ENCODE results near the gene SIGLEC14.
A peak's percentile ranks its signal among the peaks of the same experiment; 100 is the strongest.

Gene SIGLEC14

GRCh38 chr19:51628153-51628939 is 18.3 kb downstream of the SIGLEC14 start:
- peak overlapping the region; percentile 50 for H3K4me3 ChIP-seq (ENCODE audit: low read depth, low read length)
- DNase-seq (ENCODE audit: low read depth): peak; percentile 75
- TF ChIP-seq MYC (IDR thresholded peaks at IDR 0.05; ENCODE audit: low read depth, low read length): no peak
- no peak for TF ChIP-seq POLR2A (IDR thresholded peaks at IDR 0.05; ENCODE audit: extremely low read depth, insufficient read length)
- TF ChIP-seq MAX (IDR thresholded peaks at IDR 0.05; ENCODE audit: low read depth, low read length): no peak; the same call in 1 of the 2 replicates
- peak; percentile 8 for TF ChIP-seq CTCF (IDR thresholded peaks at IDR 0.05; ENCODE audit: low read depth, low read length)

GRCh38 chr19:51627491-51628138 is 19.0 kb downstream of the SIGLEC14 start:
- peak; percentile 86 for DNase-seq (ENCODE audit: low read depth)
- peak overlapping the region; percentile 50 for H3K4me3 ChIP-seq (ENCODE audit: low read depth, low read length)
- TF ChIP-seq POLR2A (IDR thresholded peaks at IDR 0.05; ENCODE audit: extremely low read depth, insufficient read length) (no peak), MYC (IDR thresholded peaks at IDR 0.05; ENCODE audit: low read depth, low read length) (no peak), CTCF (IDR thresholded peaks at IDR 0.05; ENCODE audit: low read depth, low read length) (no peak), MAX (IDR thresholded peaks at IDR 0.05; ENCODE audit: low read depth, low read length) (no peak)

- DNase-seq (ENCODE audit: low read depth): no peak
- H3K4me3 ChIP-seq (ENCODE audit: low read depth, low read length): peak overlapping the region; percentile 50
- no peak for TF ChIP-seq MYC (IDR thresholded peaks at IDR 0.05; ENCODE audit: low read depth, low read length)
- no peak for TF ChIP-seq MAX (IDR thresholded peaks at IDR 0.05; ENCODE audit: low read depth, low read length)
- no peak for TF ChIP-seq POLR2A (IDR thresholded peaks at IDR 0.05; ENCODE audit: extremely low read depth, insufficient read length)
- no peak for TF ChIP-seq CTCF (IDR thresholded peaks at IDR 0.05; ENCODE audit: low read depth, low read length)
These were observed 19.9 kb downstream of the SIGLEC14 start for GRCh38 chr19:51626675-51627074.

- no peak overlapping the region for H3K4me3 ChIP-seq (ENCODE audit: low read depth, low read length)
- peak; percentile 93 for DNase-seq (ENCODE audit: low read depth)
- TF ChIP-seq CTCF (IDR thresholded peaks at IDR 0.05; ENCODE audit: low read depth, low read length) (no peak), MYC (IDR thresholded peaks at IDR 0.05; ENCODE audit: low read depth, low read length) (peak; percentile 69; the same call in 1 of the 2 replicates), MAX (IDR thresholded peaks at IDR 0.05; ENCODE audit: low read depth, low read length) (peak; percentile 60)
These were observed 25.4 kb downstream of the SIGLEC14 start for GRCh38 chr19:51621178-51621577.

- no peak for DNase-seq (ENCODE audit: low read depth)
- H3K4me3 ChIP-seq (ENCODE audit: low read depth, low read length): no peak overlapping the region
- no peak for TF ChIP-seq CTCF (IDR thresholded peaks at IDR 0.05; ENCODE audit: low read depth, low read length)
- no peak for TF ChIP-seq MYC (IDR thresholded peaks at IDR 0.05; ENCODE audit: low read depth, low read length)
- no peak for TF ChIP-seq POLR2A (IDR thresholded peaks at IDR 0.05; ENCODE audit: extremely low read depth, insufficient read length)
- TF ChIP-seq MAX (IDR thresholded peaks at IDR 0.05; ENCODE audit: low read depth, low read length): no peak
These were observed 30.6 kb downstream of the SIGLEC14 start for GRCh38 chr19:51615991-51616390.
